Gastrocnemius medialis (tissue), 4 donors: ENCODE measurements around the gene FOLR3. TPM values are rescaled to one million over a fixed set of nuclear protein-coding genes. Genes with fewer than 3 reads are reported as not detected.
"Not testable (repeated sequence)": the region's sequence is repeated elsewhere in the genome, so short reads cannot be mapped to it uniquely, and the experiment has no call there.

Source experiments
- ATAC-seq, 2 donors: fragments of 150-250 bp; one replicate each; pipeline ENCODE4 v1.9.1; 2016
- DNase-seq, 2 donors: peaks; one replicate each; pipeline ENCODE4 v3.0.0-alpha.2; 2019
- H3K27ac ChIP-seq, 4 donors: fragments of 200-600 bp; sonication (generic); 1 replicate in 1 of 4; 2 replicates in 3 of 4; pipeline ENCODE4 v1.5.1; 2016 to 2018; ENCODE audit warnings: mild to moderate bottlenecking in 2 of 4, moderate library complexity in 1 of 4
- H3K27me3 ChIP-seq, 3 donors: fragments of 200-600 bp; sonication (generic) in 2 of 3; 1 replicate in 1 of 3; 2 replicates in 2 of 3; pipeline versions ENCODE4 v1.5.1 to v1.6.0; 2016 to 2019; ENCODE audit warnings: mild to moderate bottlenecking in 1 of 3, moderate library complexity in 1 of 3
- H3K36me3 ChIP-seq, 2 donors: fragments of 200-600 bp; sonication (generic) in 1 of 2; one replicate each; pipeline ENCODE4 v1.5.1; 2017 to 2018
- H3K4me1 ChIP-seq, 2 donors: fragments of 200-600 bp; sonication (generic) in 1 of 2; one replicate each; pipeline ENCODE4 v1.5.1; 2016 to 2017; ENCODE audit warnings: mild to moderate bottlenecking in 2 of 2
- H3K4me3 ChIP-seq, 4 donors: fragments of 200-600 bp; sonication (generic) in 3 of 4; 1 replicate in 1 of 4; 2 replicates in 3 of 4; pipeline ENCODE4 v1.5.1; 2016 to 2019; ENCODE audit warnings: mild to moderate bottlenecking in 2 of 4
- H3K9me3 ChIP-seq, 3 donors: fragments of 200-600 bp; sonication (generic) in 2 of 3; 1 replicate in 1 of 3; 2 replicates in 2 of 3; pipeline ENCODE4 v1.5.1; 2016 to 2019
- POLR2A ChIP-seq, 2 donors: fragments of 450-650 bp; IDR thresholded peaks; one replicate each; pipeline ENCODE4 v1.6.1; 2017; ENCODE audit warnings: antibody characterized with exemption in 2 of 2, mild to moderate bottlenecking in 2 of 2, moderate library complexity in 2 of 2
- in situ Hi-C, 4 donors: fragments of 200-750 bp; cut with MboI; loops; one replicate each; pipeline versions ENCODE4 v1.15.0 to v1.8.0; 2017; ENCODE audit warnings: low sequenced_read_pairs in 4 of 4
- intact Hi-C: fragments of 100-400 bp; cut with DNase I; formaldehyde crosslinking; loops from one replicate; pipeline ENCODE4 v1.15.1; 2023; ENCODE audit warnings: low total_unique reads
- total RNA-seq, 4 donors: library from RNA; depleted of rRNA; stranded (reverse); fragments of >200 nt; gene quantifications; one replicate each; pipeline versions ENCODE4 v1.1.0 to v1.2.3, GENCODE V29; 2016
- TF ChIP-seq, protein P1 (sequence below), 5 experiments: fragments of 450-650 bp in 3 of 5; fragments of 200-600 bp in 2 of 5; sonication (generic) in 2 of 5; IDR thresholded peaks in 4 of 5; conservative IDR thresholded peaks in 1 of 5; 1 replicate in 4 of 5; 2 replicates in 1 of 5; pipeline ENCODE4 v1.5.1; 2016 to 2019; ENCODE audit warnings: antibody characterized with exemption in 5 of 5, mild to moderate bottlenecking in 3 of 5, moderate library complexity in 3 of 5

FOLR3 gene
- total RNA-seq, 4 donors from 2014 or later: 1.1 TPM; not detected in 3

DNA sequence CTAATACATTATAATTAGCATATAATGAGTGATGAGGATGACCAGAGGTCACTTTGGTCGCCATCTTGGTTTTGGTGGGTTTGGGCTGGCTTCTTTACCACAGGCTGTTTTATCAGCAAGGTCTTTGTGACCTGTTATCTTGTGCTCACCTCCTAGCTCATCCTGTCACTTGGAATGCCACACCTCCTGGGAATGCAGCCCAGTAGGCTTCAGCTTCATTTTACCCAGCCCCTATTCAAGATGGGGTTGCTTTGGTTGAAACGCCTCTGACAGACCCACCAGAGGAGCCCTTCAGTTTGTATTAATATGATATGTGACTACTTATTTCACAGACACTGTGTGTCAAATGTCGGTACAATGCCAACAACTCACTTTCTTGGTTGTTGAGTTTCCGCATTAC, 20.2 kb downstream of the FOLR3 start:
- ATAC-seq: no peak
- intact Hi-C loops (no loop called here), in situ Hi-C loops (no loop called here)
- no peak for DNase-seq
- Histone ChIP-seq H3K27me3 (no peaks in the 10 kb centered on the region), H3K4me3 (no peak overlapping the region), H3K36me3 (no peaks in the 10 kb centered on the region), H3K27ac (no peak overlapping the region), H3K4me1 (no peaks in the 10 kb centered on the region), H3K9me3 (no peaks in the 10 kb centered on the region)
- no peak for TF ChIP-seq POLR2A (IDR thresholded peaks at IDR 0.05)
- TF ChIP-seq, protein P1, sequence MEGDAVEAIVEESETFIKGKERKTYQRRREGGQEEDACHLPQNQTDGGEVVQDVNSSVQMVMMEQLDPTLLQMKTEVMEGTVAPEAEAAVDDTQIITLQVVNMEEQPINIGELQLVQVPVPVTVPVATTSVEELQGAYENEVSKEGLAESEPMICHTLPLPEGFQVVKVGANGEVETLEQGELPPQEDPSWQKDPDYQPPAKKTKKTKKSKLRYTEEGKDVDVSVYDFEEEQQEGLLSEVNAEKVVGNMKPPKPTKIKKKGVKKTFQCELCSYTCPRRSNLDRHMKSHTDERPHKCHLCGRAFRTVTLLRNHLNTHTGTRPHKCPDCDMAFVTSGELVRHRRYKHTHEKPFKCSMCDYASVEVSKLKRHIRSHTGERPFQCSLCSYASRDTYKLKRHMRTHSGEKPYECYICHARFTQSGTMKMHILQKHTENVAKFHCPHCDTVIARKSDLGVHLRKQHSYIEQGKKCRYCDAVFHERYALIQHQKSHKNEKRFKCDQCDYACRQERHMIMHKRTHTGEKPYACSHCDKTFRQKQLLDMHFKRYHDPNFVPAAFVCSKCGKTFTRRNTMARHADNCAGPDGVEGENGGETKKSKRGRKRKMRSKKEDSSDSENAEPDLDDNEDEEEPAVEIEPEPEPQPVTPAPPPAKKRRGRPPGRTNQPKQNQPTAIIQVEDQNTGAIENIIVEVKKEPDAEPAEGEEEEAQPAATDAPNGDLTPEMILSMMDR (IDR thresholded peaks at IDR 0.05 in 4 of 5, conservative IDR thresholded peaks at IDR 0.05 in 1 of 5): no peak

DNA sequence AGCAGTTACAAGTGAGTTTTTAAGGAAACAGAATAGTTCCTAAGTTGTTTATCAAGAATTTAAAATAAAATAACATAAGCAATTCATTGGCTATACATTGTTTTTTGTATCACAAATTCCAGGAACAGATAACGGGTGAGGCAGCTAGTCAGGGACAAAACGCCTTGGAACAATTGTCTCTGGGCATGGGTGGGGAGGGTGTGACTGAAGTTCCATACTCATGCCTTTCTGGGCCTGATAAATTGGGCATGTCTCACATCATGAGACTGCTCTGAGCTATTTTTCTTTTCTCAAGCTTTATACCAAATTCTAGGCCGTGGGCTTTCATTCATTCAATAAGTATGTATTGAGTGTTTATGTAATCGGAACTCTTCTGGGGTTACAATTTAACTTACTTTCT, 21.6 kb downstream of the FOLR3 start:
- H3K4me1 ChIP-seq: no peaks in the 10 kb centered on the region
- H3K36me3 ChIP-seq: no peaks in the 10 kb centered on the region
- intact Hi-C loops (no loop called here), in situ Hi-C loops (no loop called here)
- H3K9me3 ChIP-seq: no peaks in the 10 kb centered on the region
- H3K27me3 ChIP-seq: no peaks in the 10 kb centered on the region
- ATAC-seq (no peak), DNase-seq (no peak)
- H3K27ac ChIP-seq: no peak overlapping the region
- H3K4me3 ChIP-seq: no peak overlapping the region
- TF ChIP-seq, protein P1 (IDR thresholded peaks at IDR 0.05 in 4 of 5, conservative IDR thresholded peaks at IDR 0.05 in 1 of 5): no peak
- no peak for TF ChIP-seq POLR2A (IDR thresholded peaks at IDR 0.05)

DNA sequence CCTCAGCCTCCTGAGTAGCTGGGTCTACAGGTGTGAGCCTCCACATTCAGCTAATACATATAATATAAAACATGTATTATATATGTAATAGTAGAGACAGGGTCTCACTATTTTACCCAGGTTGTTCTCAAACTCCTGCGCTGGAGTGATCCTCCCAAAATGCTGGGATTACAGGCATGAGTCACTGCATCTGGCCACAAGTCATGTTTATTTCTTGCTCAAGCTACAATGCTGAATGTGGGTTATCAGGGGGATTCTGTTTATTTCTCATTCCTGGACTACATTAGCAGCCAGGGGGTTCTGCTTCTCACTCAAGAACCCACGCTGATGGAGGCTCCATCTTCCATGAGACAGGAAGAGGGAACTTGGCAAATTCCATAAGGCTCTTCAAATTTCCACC, 24.8 kb downstream of the FOLR3 start:
- no peaks in the 10 kb centered on the region for H3K4me1 ChIP-seq
- intact Hi-C loops (no loop called here), in situ Hi-C loops (no loop called here)
- H3K36me3 ChIP-seq: no peaks in the 10 kb centered on the region
- H3K27me3 ChIP-seq: no peaks in the 10 kb centered on the region
- H3K27ac ChIP-seq: no peak overlapping the region
- DNase-seq (no peak), ATAC-seq (no peak)
- TF ChIP-seq, protein P1 (IDR thresholded peaks at IDR 0.05 in 4 of 5, conservative IDR thresholded peaks at IDR 0.05 in 1 of 5): no peak
- no peak for TF ChIP-seq POLR2A (IDR thresholded peaks at IDR 0.05)
- H3K9me3 ChIP-seq: no peaks in the 10 kb centered on the region
- H3K4me3 ChIP-seq: no peak overlapping the region

DNA sequence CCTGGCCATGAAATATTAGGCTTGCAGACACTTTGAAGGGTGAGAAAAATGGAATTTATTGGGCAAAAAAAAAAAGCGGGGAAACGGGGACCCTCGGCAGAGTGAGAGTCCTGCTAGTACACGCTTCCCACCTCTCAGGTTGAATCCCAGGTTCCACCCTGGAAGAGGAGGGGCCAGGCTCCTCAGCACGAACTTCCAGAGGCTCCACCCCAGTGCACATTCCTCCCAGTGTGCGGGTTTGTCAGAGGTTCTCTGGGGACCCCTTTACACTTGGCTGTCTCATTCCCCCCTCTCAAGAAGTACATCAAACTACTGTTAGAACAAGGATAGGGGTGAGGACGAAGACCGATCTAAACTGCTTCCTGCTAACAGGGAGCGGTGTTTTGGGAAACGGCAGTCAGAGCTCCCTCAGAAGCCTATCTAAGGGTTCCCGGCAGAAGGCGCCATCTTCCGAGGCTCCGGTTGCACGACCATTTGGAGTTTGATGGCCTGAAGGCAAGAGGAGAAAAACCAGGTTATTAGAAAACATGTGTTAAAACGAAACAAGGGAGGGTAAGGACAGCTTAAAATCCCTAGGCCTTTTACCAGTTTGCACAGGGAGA, 27.5 kb downstream of the FOLR3 start:
- no peaks in the 10 kb centered on the region for H3K9me3 ChIP-seq
- no peak overlapping the region for H3K4me3 ChIP-seq
- DNase-seq: no peak
- no peak for TF ChIP-seq POLR2A (IDR thresholded peaks at IDR 0.05)
- TF ChIP-seq, protein P1 (IDR thresholded peaks at IDR 0.05 in 4 of 5, conservative IDR thresholded peaks at IDR 0.05 in 1 of 5): no peak
- H3K27ac ChIP-seq: no peak overlapping the region
- H3K4me1 ChIP-seq: no peaks in the 10 kb centered on the region
- in situ Hi-C loops (no loop called here), intact Hi-C loops (no loop called here)
- H3K36me3 ChIP-seq: no peaks in the 10 kb centered on the region
- no peak for ATAC-seq
- peaks cover 0 to 2% (median 0%) of the 10 kb centered on the region in 3 donors for H3K27me3 ChIP-seq

DNA sequence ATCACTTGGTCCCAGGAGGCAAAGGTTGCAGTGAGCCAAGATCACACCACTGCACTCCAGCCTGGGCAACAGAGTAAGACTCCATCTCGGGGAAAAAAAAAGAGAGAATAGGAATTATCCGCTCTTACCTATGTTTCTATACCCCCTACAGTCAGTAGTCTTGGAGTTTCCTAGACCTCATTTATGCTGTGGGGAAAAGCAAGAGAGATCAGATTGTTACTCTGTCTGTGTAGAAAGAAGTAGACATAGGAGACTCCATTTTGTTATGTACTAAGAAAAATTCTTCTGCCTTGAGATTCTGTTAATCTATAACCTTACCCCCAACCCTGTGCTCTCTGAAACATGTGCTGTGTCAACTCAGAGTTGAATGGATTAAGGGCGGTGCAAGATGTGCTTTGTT, 28.7 kb downstream of the FOLR3 start:
- ATAC-seq, H3K27ac ChIP-seq, intact Hi-C loops, H3K4me1 ChIP-seq, H3K27me3 ChIP-seq, in situ Hi-C loops, H3K9me3 ChIP-seq, H3K36me3 ChIP-seq, H3K4me3 ChIP-seq, DNase-seq: not testable (repeated sequence)

DNA sequence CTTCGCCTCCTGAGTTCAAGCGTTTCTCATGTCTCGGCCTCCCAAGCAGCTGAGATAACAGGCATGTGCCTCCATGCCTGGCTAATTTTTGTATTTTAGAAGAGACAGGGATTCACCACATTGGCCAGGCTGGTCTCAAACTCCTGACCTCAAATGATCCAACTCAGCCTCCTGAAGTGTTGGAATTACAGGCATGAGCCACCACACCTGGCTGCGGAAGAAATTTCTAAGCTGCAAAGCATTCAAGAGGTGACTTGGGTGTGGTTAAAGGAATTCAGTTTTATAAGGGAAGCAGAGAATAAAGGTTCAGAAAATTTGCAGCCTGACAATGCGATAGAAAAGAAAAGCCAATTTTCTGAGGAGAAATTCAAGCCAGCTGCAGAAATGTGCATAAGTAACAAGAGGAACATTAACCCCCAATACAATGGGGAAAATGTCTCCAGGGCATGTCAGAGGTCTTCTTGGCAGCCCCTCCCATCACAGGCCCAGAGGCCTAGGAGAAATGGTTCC, 33.6 kb downstream of the FOLR3 start:
- intact Hi-C loops, H3K27me3 ChIP-seq, in situ Hi-C loops, H3K27ac ChIP-seq, DNase-seq, H3K4me3 ChIP-seq, ATAC-seq, H3K36me3 ChIP-seq, H3K4me1 ChIP-seq, H3K9me3 ChIP-seq: not testable (repeated sequence)

DNA sequence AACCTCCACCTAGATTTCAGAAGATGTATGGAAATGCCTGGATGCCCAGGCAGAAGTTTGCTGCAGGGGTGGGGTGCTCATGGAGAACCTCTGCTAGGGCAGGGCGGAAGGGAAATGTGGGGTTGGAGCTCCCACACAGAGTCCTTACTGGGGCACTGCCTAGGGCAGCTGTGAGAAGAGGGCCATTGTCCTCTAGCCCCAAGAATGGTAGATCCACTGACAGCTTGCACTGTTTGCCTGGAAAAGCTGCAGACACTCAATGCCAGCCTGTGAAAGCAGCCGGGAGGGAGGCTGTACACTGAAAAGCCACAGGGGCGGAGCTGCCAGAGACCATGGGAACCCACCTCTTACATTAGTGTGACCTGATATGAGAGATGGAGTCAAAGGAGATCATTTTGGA, 34.2 kb downstream of the FOLR3 start:
- H3K27me3 ChIP-seq, in situ Hi-C loops, H3K4me1 ChIP-seq, intact Hi-C loops, DNase-seq, H3K36me3 ChIP-seq, H3K4me3 ChIP-seq, ATAC-seq, H3K27ac ChIP-seq, H3K9me3 ChIP-seq: not testable (repeated sequence)

DNA sequence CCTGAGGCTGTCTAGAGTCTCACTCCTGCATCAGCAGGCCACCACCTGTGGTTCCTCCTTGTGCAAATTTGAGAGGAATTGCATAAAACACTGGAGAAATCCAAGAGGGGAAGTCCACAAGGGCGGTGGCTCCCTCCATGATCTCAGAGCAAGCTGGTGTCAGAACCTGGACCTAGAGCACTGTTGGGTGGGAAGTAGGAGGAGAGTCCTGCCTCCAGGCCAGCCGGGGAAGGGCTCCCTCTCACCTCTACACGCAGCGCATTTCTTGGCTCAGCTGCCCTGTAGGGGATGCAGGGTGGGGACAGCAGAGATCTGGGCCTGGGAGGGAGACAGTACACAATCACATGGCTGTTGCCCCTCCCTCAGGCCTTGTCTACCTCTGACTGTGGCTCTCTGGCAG, 36.5 kb downstream of the FOLR3 start:
- H3K27ac ChIP-seq, H3K36me3 ChIP-seq, H3K4me1 ChIP-seq, ATAC-seq, H3K27me3 ChIP-seq, H3K9me3 ChIP-seq, DNase-seq, intact Hi-C loops, H3K4me3 ChIP-seq, in situ Hi-C loops: not testable (repeated sequence)
